H1 (cell line): ENCODE measurements around the gene PXMP4. TPM values are rescaled to one million over a fixed set of nuclear protein-coding genes. Genes with fewer than 3 reads are reported as not detected.
A peak's percentile ranks its signal among the peaks of the same experiment; 100 is the strongest.

Experiments used
- CTCF ChIA-PET: fragments of 300-600 bp; sonication (Branson Sonifier 250); formaldehyde crosslinking; loops from one replicate; lab custom pipeline; 2021; ENCODE audit not compliant: partially characterized antibody; lab: Charles Lee
- POLR2A ChIA-PET: fragments of 300-600 bp; sonication (Branson Sonifier 250); formaldehyde crosslinking; loops from one replicate; lab custom pipeline; 2021; ENCODE audit warnings: inconsistent platforms; ENCODE audit not compliant: partially characterized antibody; lab: Charles Lee
- DNase-seq, 2 experiments: peaks; one replicate each; pipeline versions ENCODE4 v3.0.0 to v3.0.0-alpha.2; 2010 to 2022; ENCODE audit warnings: low spot score in 2 of 2, low read depth in 1 of 2, mixed read lengths in 1 of 2
- FAIRE-seq: peaks from 2 replicates; lab custom pipeline; 2011; peaks lifted over from hg19 to GRCh38; lab: Jason Lieb, UNC
- H2AFZ ChIP-seq: 2 replicates; pipeline ENCODE4 v1.8.1; 2012; ENCODE audit warnings: low read length, inconsistent platforms
- H2AK5ac ChIP-seq: 2 replicates; pipeline ENCODE4 v1.6.1; 2013; ENCODE audit warnings: low read depth, low read length
- H2BK120ac ChIP-seq: replicated peaks from 2 replicates; pipeline ENCODE3; 2013; ENCODE audit warnings: low read depth, low read length, inconsistent platforms
- H2BK12ac ChIP-seq: 2 replicates; pipeline ENCODE4 v1.6.1; 2013; ENCODE audit warnings: low read depth, low read length
- H2BK15ac ChIP-seq: 2 replicates; pipeline ENCODE4 v1.6.1; 2013; ENCODE audit warnings: low read length
- H2BK20ac ChIP-seq: 2 replicates; pipeline ENCODE4 v1.6.1; 2013; ENCODE audit warnings: low read length
- H2BK5ac ChIP-seq: 2 replicates; pipeline ENCODE4 v1.6.1; 2013; ENCODE audit warnings: low read depth, low read length
- H3K14ac ChIP-seq: 2 replicates; pipeline ENCODE4 v1.6.1; 2013; ENCODE audit warnings: inconsistent platforms; ENCODE audit not compliant: insufficient read length
- H3K18ac ChIP-seq: 2 replicates; pipeline ENCODE4 v1.6.1; 2013; ENCODE audit warnings: low read length; ENCODE audit errors: extremely low read depth
- H3K23ac ChIP-seq: 2 replicates; pipeline ENCODE4 v1.6.1; 2013; ENCODE audit warnings: inconsistent platforms; ENCODE audit not compliant: insufficient read length
- H3K23me2 ChIP-seq: 2 replicates; pipeline ENCODE4 v1.6.1; 2013; ENCODE audit warnings: low read depth, low read length
- H3K27ac ChIP-seq: 2 replicates; pipeline ENCODE4 v1.6.1; 2011; ENCODE audit warnings: low read depth, low read length, inconsistent platforms
- H3K27me3 ChIP-seq, 4 experiments: replicated peaks in 1 of 4; 1 replicate in 1 of 4; 2 replicates in 3 of 4; pipeline versions ENCODE4 v1.6.1 to v1.8.1; 2011 to 2013; ENCODE audit warnings: low read length in 3 of 4, mild to moderate bottlenecking in 3 of 4, inconsistent platforms in 2 of 4, mixed read lengths in 2 of 4, moderate library complexity in 1 of 4; ENCODE audit not compliant: control insufficient read depth in 3 of 4, insufficient read depth in 3 of 4; ENCODE audit errors: extremely low read depth in 1 of 4
- H3K36me3 ChIP-seq, 4 experiments: 2 replicates each; pipeline versions ENCODE4 v1.6.1 to v1.8.1; 2011 to 2013; ENCODE audit warnings: mild to moderate bottlenecking in 4 of 4, low read length in 3 of 4, moderate library complexity in 2 of 4, control low read depth in 1 of 4, inconsistent platforms in 1 of 4; ENCODE audit not compliant: insufficient read depth in 4 of 4, control insufficient read depth in 2 of 4
- H3K4ac ChIP-seq: replicated peaks from 2 replicates; pipeline ENCODE3; 2013; ENCODE audit warnings: low read length, low read depth, mixed read lengths, inconsistent platforms; ENCODE audit not compliant: insufficient read length
- H3K4me1 ChIP-seq, 4 experiments: replicated peaks in 1 of 4; 1 replicate in 1 of 4; 2 replicates in 3 of 4; pipeline versions ENCODE4 v1.6.1 to v1.8.1; 2011 to 2013; ENCODE audit warnings: low read length in 3 of 4, inconsistent platforms in 2 of 4, mixed read lengths in 1 of 4; ENCODE audit not compliant: insufficient read depth in 4 of 4, control insufficient read depth in 3 of 4
- H3K4me2 ChIP-seq, 2 experiments: 2 replicates each; pipeline versions ENCODE4 v1.6.1 to v1.8.1; 2011 to 2013; ENCODE audit warnings: low read depth in 2 of 2, low read length in 2 of 2, control low read depth in 1 of 2, inconsistent platforms in 1 of 2, mild to moderate bottlenecking in 1 of 2; ENCODE audit not compliant: insufficient read depth in 1 of 2
- H3K4me3 ChIP-seq, 4 experiments: fragments of 200-600, 300-600 bp in 1 of 4; sonication (generic), shearing (Covaris generic), sonication (Bioruptor Twin) in 1 of 4; 2 replicates each; pipeline versions ENCODE4 v1.5.1 to v1.8.1; 2011 to 2016; ENCODE audit warnings: low read length in 4 of 4, low read depth in 3 of 4, control low read depth in 2 of 4, inconsistent platforms in 2 of 4, mild to moderate bottlenecking in 2 of 4, mixed read lengths in 1 of 4, moderate library complexity in 1 of 4; ENCODE audit not compliant: insufficient read depth in 2 of 4; ENCODE audit errors: extremely low read depth in 1 of 4
- H3K56ac ChIP-seq: replicated peaks from 2 replicates; pipeline ENCODE3; 2013; ENCODE audit warnings: low read depth, mild to moderate bottlenecking, mixed read lengths, low read length, inconsistent platforms; ENCODE audit not compliant: insufficient read length
- H3K79me1 ChIP-seq: 2 replicates; pipeline ENCODE4 v1.6.1; 2013; ENCODE audit warnings: low read depth, low read length, control low read depth
- H3K79me2 ChIP-seq, 2 experiments: 2 replicates each; pipeline versions ENCODE4 v1.6.1 to v1.8.1; 2012 to 2013; ENCODE audit warnings: low read length in 2 of 2, mild to moderate bottlenecking in 2 of 2, inconsistent platforms in 1 of 2; ENCODE audit not compliant: insufficient read depth in 2 of 2, control insufficient read depth in 1 of 2
- H3K9ac ChIP-seq, 4 experiments: replicated peaks in 1 of 4; 1 replicate in 1 of 4; 2 replicates in 3 of 4; pipeline versions ENCODE4 v1.6.1 to v1.8.1; 2011 to 2013; ENCODE audit warnings: low read depth in 3 of 4, low read length in 3 of 4, control low read depth in 2 of 4, mild to moderate bottlenecking in 2 of 4, moderate library complexity in 2 of 4, inconsistent platforms in 1 of 4; ENCODE audit errors: extremely low read depth in 1 of 4
- H3K9me3 ChIP-seq, 2 experiments: 2 replicates each; pipeline versions ENCODE4 v1.6.1 to v1.8.1; 2012 to 2013; ENCODE audit warnings: mild to moderate bottlenecking in 2 of 2, moderate library complexity in 2 of 2, control low read depth in 1 of 2, inconsistent platforms in 1 of 2, low read depth in 1 of 2, low read length in 1 of 2, mixed read lengths in 1 of 2; ENCODE audit not compliant: insufficient read depth in 2 of 2
- H4K20me1 ChIP-seq, 2 experiments: replicated peaks in 1 of 2; 2 replicates each; pipeline versions ENCODE3 to v1.8.1; 2011 to 2013; ENCODE audit warnings: inconsistent platforms in 2 of 2, low read length in 2 of 2, mild to moderate bottlenecking in 1 of 2; ENCODE audit not compliant: insufficient read depth in 2 of 2, control insufficient read depth in 1 of 2
- H4K5ac ChIP-seq: 2 replicates; pipeline ENCODE4 v1.6.1; 2013; ENCODE audit warnings: low read length, low read depth, mixed read lengths, inconsistent platforms; ENCODE audit not compliant: insufficient read length
- H4K8ac ChIP-seq: 2 replicates; pipeline ENCODE4 v1.8.0; 2013; ENCODE audit warnings: mild to moderate bottlenecking, moderate library complexity, low read length, inconsistent platforms; ENCODE audit not compliant: insufficient read depth; ENCODE audit errors: extremely low read depth
- H4K91ac ChIP-seq: replicated peaks from 2 replicates; pipeline ENCODE3; 2013; ENCODE audit warnings: low read length, mixed read lengths, inconsistent platforms; ENCODE audit not compliant: insufficient read length
- CBX5 ChIP-seq: fragments of 300-800, 300-1000 bp; sonication (generic); IDR thresholded peaks from 2 replicates; pipeline ENCODE4 v1.7.1; 2016; ENCODE audit warnings: antibody characterized with exemption, low read length, low read depth
- EZH2 ChIP-seq: fragments of 200-600 bp; sonication (generic); IDR thresholded peaks from 2 replicates; pipeline ENCODE4 v1.7.1; 2012; ENCODE audit warnings: low read depth, mild to moderate bottlenecking, moderate library complexity, low read length, inconsistent platforms; ENCODE audit not compliant: severe bottlenecking
- POLR2A ChIP-seq, 2 experiments: IDR thresholded peaks; 1 replicate in 1 of 2; 2 replicates in 1 of 2; pipeline ENCODE4 v1.6.1; 2011; ENCODE audit warnings: low read depth in 2 of 2, low read length in 2 of 2, mild to moderate bottlenecking in 2 of 2; ENCODE audit errors: control extremely low read depth in 1 of 2
- POLR2AphosphoS5 ChIP-seq: IDR thresholded peaks from 2 replicates; pipeline ENCODE4 v1.6.1; 2011; ENCODE audit warnings: low read depth, low read length
- POU5F1 ChIP-seq: IDR thresholded peaks from 2 replicates; pipeline ENCODE4 v1.6.1; 2011; ENCODE audit warnings: low read depth, mild to moderate bottlenecking, low read length, moderate library complexity
- SIN3A ChIP-seq, 2 experiments: IDR thresholded peaks in 1 of 2; conservative IDR thresholded peaks in 1 of 2; 2 replicates each; pipeline ENCODE4 v1.6.1; 2011 to 2012; ENCODE audit warnings: low read length in 2 of 2, improper control_type of control experiment in 1 of 2, low read depth in 1 of 2, mild to moderate bottlenecking in 1 of 2
- WGBS, 2 experiments: shearing (Covaris generic) in 1 of 2; methylation state at CpG; one replicate each; pipeline versions ENCODE4 v1.1.6 to v1.1.7; 2013 to 2015; ENCODE audit warnings: low lambda C conversion rate in 2 of 2, mixed read lengths in 2 of 2, inconsistent platforms in 1 of 2, low coverage in 1 of 2, missing lambda C conversion rate in 1 of 2; ENCODE audit not compliant: insufficient replicate concordance in 2 of 2, insufficient coverage in 1 of 2, insufficient read length in 1 of 2; ENCODE audit errors: extremely low coverage in 1 of 2, missing lambda C conversion rate in 1 of 2; 5-methylcytosine and 5-hydroxymethylcytosine counted together
- polyA plus RNA-seq, 7 experiments: library from polyadenylated mRNA; depleted of rRNA in 3 of 7; stranded (reverse) in 5 of 7; unstranded in 2 of 7; fragments of >200 nt in 5 of 7; fragments of 200-250 nt in 2 of 7; gene quantifications; 1 replicate in 5 of 7; 2 replicates in 1 of 7; 4 replicates in 1 of 7; pipeline versions ENCODE4 v1.2.1 to v1.2.3, GENCODE V29; 2011 to 2013; ENCODE audit warnings: missing spikeins in 2 of 7, mixed read lengths in 2 of 7
- total RNA-seq: library from RNA; stranded (reverse); fragmentation: NEBNext Ultra II Directional; extraction: Animal tissue kit (Norgen Biotek cat#: 25700); gene quantifications from 2 replicates; pipeline ENCODE4 v1.2.1, GENCODE V29; 2021

PXMP4 gene
- total and polyA plus RNA-seq, 2 of the 8 experiments (the other 6 are each of a cell fraction or from before 2014, with no cell fraction given) = 3.3 to 3.4 TPM

DNA sequence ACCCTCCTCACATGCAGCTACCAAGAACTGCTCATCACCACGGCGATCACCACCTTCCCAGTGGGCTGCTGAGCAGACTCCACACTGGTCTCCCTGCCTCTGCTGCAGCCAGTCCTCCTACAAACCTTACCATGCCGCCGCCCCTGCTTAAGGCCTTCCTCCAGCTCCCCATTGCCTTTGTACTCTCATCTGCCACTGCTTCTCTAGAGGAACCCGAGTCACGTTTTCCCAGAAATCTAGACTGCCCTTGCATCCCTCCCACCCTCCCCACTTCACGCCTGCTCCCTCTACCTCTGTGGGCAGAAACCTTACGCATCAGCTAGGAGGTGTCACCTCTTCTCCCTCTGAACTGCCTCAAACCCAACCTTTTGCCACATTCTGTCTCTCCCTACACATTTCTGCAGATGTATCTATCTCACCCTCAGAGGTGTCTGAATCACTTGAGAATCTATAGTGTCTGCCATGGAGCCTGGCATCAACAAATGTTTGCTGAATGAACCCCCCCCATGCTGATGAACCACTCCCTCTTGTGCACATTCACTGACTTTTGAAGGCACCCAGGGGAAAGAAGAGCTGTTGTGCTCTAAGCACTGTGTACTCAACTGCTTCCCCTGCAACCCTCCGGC lies 38.3 kb downstream of the PXMP4 start:
- Histone ChIP-seq H4K8ac (no peak overlapping the region), H3K79me1 (peaks cover 19% of the 10 kb centered on the region), H2BK15ac (no peak overlapping the region)
- TF ChIP-seq EZH2 (no peak), POLR2AphosphoS5 (peak; percentile 50; the same call in 1 of the 2 replicates), POU5F1 (no peak), POLR2A (IDR thresholded peaks at IDR 0.05; ENCODE audit: control extremely low read depth in 1 of 2, low read depth in 2 of 2, low read length in 2 of 2) (0 out of 3 replicates have a peak, but pooled peaks of 1 of the 2 experiments have one; percentile 21), SIN3A (conservative IDR thresholded peaks at IDR 0.05 in 1 of 2, IDR thresholded peaks at IDR 0.05 in 1 of 2; ENCODE audit: low read depth in 1 of 2, low read length in 2 of 2) (no peak), CBX5 (no peak)
- TF ChIP-seq, all 59 proteins: peak for 2
- Histone ChIP-seq H3K18ac (no peak overlapping the region), H3K4me1 (peaks cover 4 to 22% (median 13%) of the 10 kb centered on the region in 4 experiments), H3K4ac (no peak overlapping the region), H3K23ac (no peak overlapping the region), H2BK5ac (no peak overlapping the region), H3K4me3 (no peak overlapping the region), H3K4me2 (no peak overlapping the region), H4K91ac (no peak overlapping the region), H2BK120ac (no peak overlapping the region), H4K20me1 (peaks cover 19 to 51% of the 10 kb centered on the region in 2 experiments), H3K36me3 (peaks cover 18 to 33% (median 25%) of the 10 kb centered on the region in 4 experiments; a peak in 7 of 8 replicates), H2AFZ (no peak overlapping the region), H4K5ac (no peak overlapping the region), H3K9ac (no peak overlapping the region), H3K27ac (no peak overlapping the region), H3K14ac (no peak overlapping the region), H3K56ac (no peak overlapping the region), H2AK5ac (no peak overlapping the region), H2BK20ac (no peak overlapping the region), H2BK12ac (no peak overlapping the region), H3K27me3 (no peaks in the 10 kb centered on the region), H3K23me2 (peaks cover 9% of the 10 kb centered on the region), H3K79me2 (peaks cover 0 to 51% of the 10 kb centered on the region in 2 experiments; a peak in 3 of 4 replicates), H3K9me3 (no peaks in the 10 kb centered on the region)
- no peak for DNase-seq
- 98% methylated on average over 7 of the region's 9 CpGs; no CpG with 5 or more reads in 1 of the 2 experiments for WGBS, 2 experiments
- ChIA-PET CTCF (interaction anchor here (0.8 to 2.2 kb wide), 4 partner anchors 9 to 157 kb away, joined by 3 to 14 read pairs (median 4); partner anchors contain the start of gene ACTL10), POLR2A (interaction anchor here (0.7 to 14.0 kb wide), 4 partner anchors 11 to 212 kb away, joined by 3 to 245 read pairs (median 3); partner anchors contain the start of genes ACTL10, C20orf144 and NECAB3)
- FAIRE-seq = no peak
